ENCODE measurements around the gene CAMTA1. TPM values are rescaled to one million over a fixed set of nuclear protein-coding genes. Genes with fewer than 3 reads are reported as not detected.
A peak's percentile ranks its signal among the peaks of the same experiment; 100 is the strongest.

Gene CAMTA1
- polyA plus RNA-seq, 1 experiment, result 64.9 TPM

GRCh38 chr1:7313081-7313546 is 527.9 kb downstream of the CAMTA1 start:
- POLR2A ChIA-PET, result no interaction called here
- CTCF ChIA-PET, result interaction anchor here (1.0 kb wide), 1 partner anchor 270 kb away, joined by 3 read pairs; no protein-coding TSS in a partner anchor
- Histone ChIP-seq H3K27me3 (ENCODE audit: control insufficient read depth, insufficient read depth, low read length) (no peaks in the 10 kb centered on the region), H3K27ac (ENCODE audit: low read depth, low read length) (peak overlapping the region; percentile 31), H3K9me3 (ENCODE audit: control insufficient read depth, insufficient read depth, low read length) (peaks cover 4% of the 10 kb centered on the region; the same call in 1 of the 2 replicates), H3K4me3 (ENCODE audit: low read depth, low read length) (no peak overlapping the region)
- TF ChIP-seq, protein P1, sequence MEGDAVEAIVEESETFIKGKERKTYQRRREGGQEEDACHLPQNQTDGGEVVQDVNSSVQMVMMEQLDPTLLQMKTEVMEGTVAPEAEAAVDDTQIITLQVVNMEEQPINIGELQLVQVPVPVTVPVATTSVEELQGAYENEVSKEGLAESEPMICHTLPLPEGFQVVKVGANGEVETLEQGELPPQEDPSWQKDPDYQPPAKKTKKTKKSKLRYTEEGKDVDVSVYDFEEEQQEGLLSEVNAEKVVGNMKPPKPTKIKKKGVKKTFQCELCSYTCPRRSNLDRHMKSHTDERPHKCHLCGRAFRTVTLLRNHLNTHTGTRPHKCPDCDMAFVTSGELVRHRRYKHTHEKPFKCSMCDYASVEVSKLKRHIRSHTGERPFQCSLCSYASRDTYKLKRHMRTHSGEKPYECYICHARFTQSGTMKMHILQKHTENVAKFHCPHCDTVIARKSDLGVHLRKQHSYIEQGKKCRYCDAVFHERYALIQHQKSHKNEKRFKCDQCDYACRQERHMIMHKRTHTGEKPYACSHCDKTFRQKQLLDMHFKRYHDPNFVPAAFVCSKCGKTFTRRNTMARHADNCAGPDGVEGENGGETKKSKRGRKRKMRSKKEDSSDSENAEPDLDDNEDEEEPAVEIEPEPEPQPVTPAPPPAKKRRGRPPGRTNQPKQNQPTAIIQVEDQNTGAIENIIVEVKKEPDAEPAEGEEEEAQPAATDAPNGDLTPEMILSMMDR (IDR thresholded peaks at IDR 0.05; ENCODE audit: low read depth, low read length), result no peak
- DNase-seq (ENCODE audit: low read depth, low spot score), result no peak

DNA sequence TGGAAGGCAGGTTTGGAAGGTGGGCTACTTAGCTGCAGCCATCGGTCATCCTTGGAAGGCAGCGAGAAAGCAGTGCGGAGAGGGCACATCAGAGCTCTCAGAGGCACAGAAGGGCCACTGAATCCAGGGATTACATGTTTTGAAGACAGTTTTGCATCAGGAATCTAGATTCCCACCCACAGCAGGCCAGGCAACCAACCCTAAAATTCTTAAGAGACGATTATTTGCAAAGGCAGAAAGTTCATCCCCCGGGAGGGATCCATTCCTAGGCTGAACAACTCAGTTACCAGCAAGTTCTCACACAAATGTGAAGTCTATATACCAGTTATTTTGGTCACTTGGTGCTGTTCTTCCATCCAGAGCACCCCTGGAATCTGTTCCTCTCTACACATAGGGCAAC is 528.6 kb downstream of the CAMTA1 start:
- ChIA-PET CTCF (no interaction called here), POLR2A (no interaction called here)
- Histone ChIP-seq H3K27me3 (ENCODE audit: control insufficient read depth, insufficient read depth, low read length) (no peaks in the 10 kb centered on the region), H3K4me3 (ENCODE audit: low read depth, low read length) (no peak overlapping the region), H3K27ac (ENCODE audit: low read depth, low read length) (no peak overlapping the region), H3K9me3 (ENCODE audit: control insufficient read depth, insufficient read depth, low read length) (peaks cover 4% of the 10 kb centered on the region; the same call in 1 of the 2 replicates)
- no peak for DNase-seq (ENCODE audit: low read depth, low spot score)
- TF ChIP-seq, protein P1 (IDR thresholded peaks at IDR 0.05; ENCODE audit: low read depth, low read length), result no peak

- Histone ChIP-seq H3K27ac (ENCODE audit: low read depth, low read length) (no peak overlapping the region), H3K27me3 (ENCODE audit: control insufficient read depth, insufficient read depth, low read length) (no peaks in the 10 kb centered on the region), H3K4me3 (ENCODE audit: low read depth, low read length) (no peak overlapping the region), H3K9me3 (ENCODE audit: control insufficient read depth, insufficient read depth, low read length) (peaks cover 4% of the 10 kb centered on the region; the same call in 1 of the 2 replicates)
- CTCF ChIA-PET, result no interaction called here
- TF ChIP-seq, protein P1 (IDR thresholded peaks at IDR 0.05; ENCODE audit: low read depth, low read length), result no peak
- POLR2A ChIA-PET, result no interaction called here
- DNase-seq (ENCODE audit: low read depth, low spot score), result no peak
Measured at GRCh38 chr1:7315316-7315715, 530.1 kb downstream of the CAMTA1 start.

DNA sequence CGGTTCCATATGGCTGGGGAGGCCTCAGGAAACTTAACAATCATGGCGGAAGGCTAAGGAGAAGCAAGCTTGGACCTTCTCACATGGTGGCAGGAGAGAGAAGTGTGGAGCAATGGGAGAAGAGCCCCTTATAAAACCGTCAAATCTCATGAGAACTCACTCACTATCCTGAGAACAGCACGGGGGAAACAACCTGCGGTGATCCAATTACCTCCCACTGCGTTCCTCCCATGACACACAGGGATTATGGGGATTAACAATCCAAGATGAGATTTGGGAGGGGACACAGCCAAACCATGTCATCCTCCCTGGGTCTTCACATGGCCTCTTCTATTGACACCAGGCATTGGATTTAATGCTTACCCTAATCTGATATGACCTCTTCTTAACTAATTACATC is 530.7 kb downstream of the CAMTA1 start:
- no peak overlapping the region for H3K4me3 ChIP-seq (ENCODE audit: low read depth, low read length)
- ChIA-PET CTCF (no interaction called here), POLR2A (no interaction called here)
- H3K27me3 ChIP-seq (ENCODE audit: control insufficient read depth, insufficient read depth, low read length), result no peaks in the 10 kb centered on the region
- no peak overlapping the region for H3K27ac ChIP-seq (ENCODE audit: low read depth, low read length)
- TF ChIP-seq, protein P1 (IDR thresholded peaks at IDR 0.05; ENCODE audit: low read depth, low read length), result no peak
- peaks cover 4% of the 10 kb centered on the region; the same call in 1 of the 2 replicates for H3K9me3 ChIP-seq (ENCODE audit: control insufficient read depth, insufficient read depth, low read length)
- DNase-seq (ENCODE audit: low read depth, low spot score), result no peak

DNA sequence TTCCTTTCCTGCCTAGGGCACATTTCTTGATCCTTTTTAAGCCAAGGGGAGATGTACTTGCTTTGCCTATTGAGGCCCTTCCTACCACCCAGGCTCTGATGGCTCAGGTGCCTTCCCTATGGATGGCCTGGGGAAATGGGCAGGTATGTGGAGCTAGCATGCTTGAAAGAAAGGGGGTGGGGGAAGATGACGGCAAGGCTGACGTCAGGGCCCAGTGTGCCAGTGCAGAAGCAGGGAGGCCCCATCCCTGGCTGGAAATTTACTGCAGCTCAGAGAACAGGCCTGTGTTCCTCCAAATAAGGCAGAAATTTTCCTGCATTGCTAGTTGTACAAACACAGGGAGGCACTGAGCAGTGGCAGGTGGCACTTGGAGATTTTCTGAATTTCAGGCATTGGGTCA is 532.6 kb downstream of the CAMTA1 start:
- ChIA-PET POLR2A (no interaction called here), CTCF (no interaction called here)

More for the DNA sequence above, 532.6 kb downstream of the CAMTA1 start:
- DNase-seq (ENCODE audit: low read depth, low spot score), result no peak
- Histone ChIP-seq H3K27me3 (ENCODE audit: control insufficient read depth, insufficient read depth, low read length) (no peaks in the 10 kb centered on the region), H3K27ac (ENCODE audit: low read depth, low read length) (no peak overlapping the region), H3K9me3 (ENCODE audit: control insufficient read depth, insufficient read depth, low read length) (peaks cover 4% of the 10 kb centered on the region; the same call in 1 of the 2 replicates), H3K4me3 (ENCODE audit: low read depth, low read length) (no peak overlapping the region)
- TF ChIP-seq, protein P1 (IDR thresholded peaks at IDR 0.05; ENCODE audit: low read depth, low read length), result no peak
